Activated T-helper 2 cell treated with anti-CD3 and anti-CD28 coated beads, Interferon-gamma antibody, Interleukin-2, Interleukin-4, amounts not matched to agents 10 μg/mL and 5 μg/mL and 100 μg/mL, durations not matched to agents 14 hours and 24 hours and 36 hours (primary cell): ENCODE results near the gene CD81. TPM values are rescaled to one million over a fixed set of nuclear protein-coding genes. Genes with fewer than 3 reads are reported as not detected.

Experiments used
- DNase-seq: peaks from one replicate; pipeline ENCODE4 v3.0.0; 2021; ENCODE audit warnings: low spot score
- H3K27ac Mint-ChIP-seq: one replicate; pipeline ENCODE4 v1.8.0; 2021; ENCODE audit warnings: mixed read lengths
- H3K27me3 Mint-ChIP-seq: one replicate; pipeline ENCODE4 v1.8.0; 2021; ENCODE audit warnings: low read depth, mixed read lengths
- H3K36me3 Mint-ChIP-seq: one replicate; pipeline ENCODE4 v1.8.0; 2021; ENCODE audit warnings: low read depth, mixed read lengths
- H3K4me1 Mint-ChIP-seq: one replicate; pipeline ENCODE4 v1.8.0; 2021; ENCODE audit warnings: low read depth, mixed read lengths
- H3K4me3 Mint-ChIP-seq: one replicate; pipeline ENCODE4 v1.8.0; 2021; ENCODE audit warnings: low read depth, mild to moderate bottlenecking, moderate library complexity, mixed read lengths
- H3K9me3 Mint-ChIP-seq: one replicate; pipeline ENCODE4 v1.8.0; 2021; ENCODE audit warnings: mixed read lengths
- intact Hi-C: fragments of 100-400 bp; cut with micrococcal nuclease; formaldehyde crosslinking; loops from one replicate; pipeline ENCODE4 v1.15.1; 2023
- total RNA-seq: library from RNA; stranded (reverse); gene quantifications from 2 replicates; pipeline ENCODE4 v1.2.3, GENCODE V29; 2022

Gene CD81
- total RNA-seq, 1 donor from 2014 or later: 211 TPM

DNA sequence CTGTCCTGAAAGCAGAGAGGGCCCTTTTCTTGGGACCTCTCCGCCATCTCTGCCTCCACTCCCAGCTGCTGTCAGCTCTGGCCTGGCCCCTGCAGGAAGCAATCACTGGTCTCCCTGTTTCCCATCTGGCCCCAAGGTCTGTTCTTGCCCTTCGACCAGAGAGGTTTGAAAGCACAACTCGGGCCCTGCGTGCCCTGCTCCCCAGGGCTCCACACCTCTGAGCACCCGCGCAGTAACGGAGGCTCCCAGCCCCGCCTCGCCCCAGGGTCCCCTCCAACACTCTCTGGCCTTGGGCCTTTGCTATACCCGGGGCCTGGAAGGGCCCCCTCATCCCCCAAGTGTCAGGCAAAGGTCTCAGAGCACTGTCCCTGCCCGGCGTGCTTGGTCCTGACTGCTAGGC, 7.8 kb upstream of the CD81 start:
- H3K27me3 Mint-ChIP-seq: peaks cover 8% of the 10 kb centered on the region
- no peak overlapping the region for H3K4me3 Mint-ChIP-seq
- no peak overlapping the region for H3K27ac Mint-ChIP-seq

DNA sequence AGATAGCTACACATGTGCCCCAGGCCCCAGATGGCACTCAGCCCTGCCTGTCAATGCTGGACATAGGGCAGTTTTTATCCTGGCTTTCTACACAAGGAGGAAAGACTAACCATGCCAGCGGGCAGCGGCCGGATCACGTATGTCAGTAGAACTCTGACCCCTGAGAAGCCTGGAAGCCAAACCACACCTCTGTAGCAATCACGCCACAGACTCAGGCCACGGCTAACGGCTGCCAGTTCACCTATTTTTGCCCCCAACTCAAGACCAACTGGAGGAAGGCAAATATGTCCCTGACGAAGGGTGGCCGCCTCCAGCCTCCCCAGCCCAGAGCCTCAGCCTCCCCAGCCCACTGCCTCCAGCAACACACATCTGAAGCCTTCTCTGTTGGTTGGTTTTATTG, 7.2 kb upstream of the CD81 start:
- DNase-seq: no peak
- intact Hi-C loops: loop anchor here (10.0 kb wide), 1 partner anchor 65 kb away; the partner anchor contains the start of genes C11orf21 and TSPAN32
- H3K27me3 Mint-ChIP-seq: peaks cover 8% of the 10 kb centered on the region
- no peaks in the 10 kb centered on the region for H3K36me3 Mint-ChIP-seq
- no peak overlapping the region for H3K4me3 Mint-ChIP-seq
- H3K4me1 Mint-ChIP-seq: no peaks in the 10 kb centered on the region
- H3K27ac Mint-ChIP-seq: no peak overlapping the region
- H3K9me3 Mint-ChIP-seq: no peaks in the 10 kb centered on the region

More for the DNA sequence above, 7.8 kb upstream of the CD81 start:
- Mint-ChIP-seq H3K36me3 (no peaks in the 10 kb centered on the region), H3K9me3 (no peaks in the 10 kb centered on the region), H3K4me1 (no peaks in the 10 kb centered on the region)
- DNase-seq: no peak
- intact Hi-C loops: no loop called here

DNA sequence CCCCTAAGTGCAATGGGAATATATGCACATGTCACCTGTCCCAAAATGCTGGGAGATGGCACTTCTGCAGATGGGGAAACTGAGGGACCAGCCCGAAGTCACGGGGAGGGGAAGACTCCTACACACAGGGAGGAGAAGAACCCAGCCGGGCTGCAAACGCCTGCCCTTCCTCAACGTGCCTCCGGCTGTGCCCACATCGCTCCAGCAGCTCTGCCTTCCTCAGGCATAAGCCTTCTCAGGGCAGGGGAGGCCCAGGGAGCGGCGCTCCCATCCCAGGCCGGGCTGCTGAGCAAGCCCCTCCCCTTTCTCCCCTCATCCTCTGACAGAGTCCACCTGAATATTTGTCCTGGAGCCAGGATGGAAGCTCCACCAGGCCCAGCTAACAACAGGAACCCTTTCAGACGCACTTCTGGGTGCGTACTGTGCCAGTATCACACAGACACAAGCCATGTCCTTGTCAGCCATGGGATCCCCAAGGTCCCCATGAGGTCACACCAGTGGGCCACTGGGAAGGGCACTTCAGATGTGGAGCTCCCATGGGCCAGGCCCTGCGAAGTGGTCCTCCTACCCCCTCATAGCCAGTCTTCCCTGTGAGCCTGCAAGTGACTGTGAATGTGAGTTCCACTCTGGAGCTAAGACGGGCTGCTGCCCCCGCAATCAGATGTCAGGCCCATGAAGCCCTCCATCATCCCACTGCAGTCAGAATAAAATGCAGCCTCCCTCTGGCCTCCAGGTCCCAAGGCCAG, 2.5 kb upstream of the CD81 start:
- Mint-ChIP-seq H3K27ac (no peak overlapping the region), H3K27me3 (peaks cover 8% of the 10 kb centered on the region), H3K36me3 (peaks cover 3% of the 10 kb centered on the region), H3K4me3 (no peak overlapping the region), H3K4me1 (peaks cover 5% of the 10 kb centered on the region), H3K9me3 (no peaks in the 10 kb centered on the region)
- no peak for DNase-seq
- intact Hi-C loops: loop anchor here (10.0 kb wide), 1 partner anchor 70 kb away; the partner anchor contains the start of genes C11orf21 and TSPAN32

DNA sequence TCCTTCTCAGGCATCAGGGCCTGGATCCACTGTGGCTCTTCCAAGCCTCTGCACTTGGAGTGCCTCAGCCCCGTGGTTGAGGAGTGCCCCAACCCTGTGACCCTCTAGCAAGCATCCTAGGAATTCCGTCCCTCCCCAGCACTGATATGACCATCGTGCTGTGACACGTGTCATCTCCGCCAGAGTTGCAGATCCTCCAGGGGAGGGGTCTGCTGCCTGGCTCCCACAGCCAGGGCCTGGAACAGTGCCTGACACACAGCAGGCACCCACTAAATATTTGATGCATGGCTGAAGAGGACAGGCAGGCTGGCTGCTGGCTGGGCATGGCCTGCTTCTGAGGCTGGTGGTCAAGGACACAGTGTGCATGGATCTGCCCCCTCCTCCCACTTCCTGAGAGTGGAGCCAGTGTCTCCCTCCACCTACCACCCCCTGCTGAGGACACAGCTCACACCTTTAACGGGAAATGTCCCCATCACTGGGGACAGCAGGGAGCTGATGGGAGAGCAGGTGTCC, 1.7 kb upstream of the CD81 start:
- no peaks in the 10 kb centered on the region for H3K9me3 Mint-ChIP-seq
- H3K4me1 Mint-ChIP-seq: peaks cover 10% of the 10 kb centered on the region
- intact Hi-C loops: loop anchor here (10.0 kb wide), 1 partner anchor 71 kb away; the partner anchor contains the start of genes C11orf21 and TSPAN32
- H3K27me3 Mint-ChIP-seq: peaks cover 8% of the 10 kb centered on the region
- H3K4me3 Mint-ChIP-seq: peak overlapping the region; percentile 37
- H3K27ac Mint-ChIP-seq: no peak overlapping the region
- peaks cover 3% of the 10 kb centered on the region for H3K36me3 Mint-ChIP-seq
- no peak for DNase-seq

DNA sequence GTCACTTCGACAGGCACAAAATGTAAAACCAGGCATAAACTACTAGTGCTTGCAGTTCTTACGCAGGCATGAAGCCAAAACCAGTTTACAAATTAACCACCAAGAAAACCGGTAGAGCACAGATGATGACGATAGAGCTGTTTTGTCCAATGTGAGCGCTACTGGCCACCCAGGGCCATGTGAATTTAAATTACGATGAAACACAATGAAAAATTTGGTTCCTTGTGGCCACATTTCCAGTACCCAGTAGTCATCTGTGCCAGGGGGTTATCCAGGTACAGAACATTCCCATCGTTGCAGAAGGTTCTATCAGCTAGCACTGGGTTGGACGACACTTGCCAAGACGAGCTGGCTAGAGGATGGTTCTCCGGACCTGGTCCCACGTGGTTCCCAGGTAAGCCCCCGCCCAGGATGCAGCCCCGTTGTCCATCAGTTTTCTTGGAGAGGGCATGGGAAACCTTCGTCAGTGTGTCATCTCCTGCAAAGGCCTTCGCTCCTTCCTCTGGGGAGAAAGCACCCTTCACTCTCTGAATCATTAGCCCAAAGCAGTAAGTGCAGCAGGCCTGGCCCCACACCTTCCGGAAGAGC, 1.1 kb upstream of the CD81 start:
- DNase-seq: no peak
- Mint-ChIP-seq H3K4me1 (peaks cover 13% of the 10 kb centered on the region), H3K4me3 (peak overlapping the region; percentile 37)

DNA sequence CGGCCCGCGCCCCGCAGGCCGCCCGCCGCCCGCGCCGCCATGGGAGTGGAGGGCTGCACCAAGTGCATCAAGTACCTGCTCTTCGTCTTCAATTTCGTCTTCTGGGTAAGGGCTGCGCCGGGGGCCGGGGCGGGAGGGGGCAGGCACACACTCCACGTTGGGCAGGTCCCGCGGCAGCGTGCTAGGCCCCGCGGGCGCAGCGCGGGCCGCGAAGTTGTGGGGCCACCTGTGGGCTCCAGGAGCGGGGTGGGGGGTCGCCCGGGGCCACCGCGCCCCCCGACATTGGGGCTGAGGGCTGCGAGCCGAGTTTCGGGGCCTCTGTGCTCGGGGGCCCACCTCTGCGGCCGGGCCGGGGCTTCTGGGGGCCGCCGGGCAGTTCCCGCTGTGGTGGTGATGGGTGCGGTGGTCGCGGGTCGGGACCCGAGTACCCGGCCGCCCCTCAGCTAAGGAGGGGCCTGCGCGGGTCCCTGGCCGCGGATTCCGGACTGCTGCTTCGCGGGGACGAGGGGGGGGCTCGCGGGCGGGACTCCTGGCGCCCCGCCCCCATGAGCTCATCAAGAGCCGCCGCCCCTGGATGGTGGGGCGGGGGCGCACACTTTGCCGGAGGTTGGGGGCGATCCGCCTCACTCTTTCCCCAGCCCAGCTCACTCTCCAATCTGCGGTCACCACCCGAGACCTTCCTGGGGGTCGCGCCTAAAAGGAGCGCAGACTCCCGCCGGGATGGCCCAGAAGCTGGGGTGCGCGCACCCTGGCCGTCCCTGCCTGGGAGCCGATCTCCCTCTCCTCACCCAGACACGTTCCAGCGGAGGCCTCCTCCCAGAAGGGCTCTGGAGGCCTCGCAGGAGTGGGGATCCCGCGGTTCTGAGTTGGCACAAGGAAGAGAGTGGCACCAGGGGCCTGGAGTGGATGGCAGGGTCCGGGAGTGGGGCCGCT, 667 bp downstream of the CD81 start:
- H3K27me3 Mint-ChIP-seq: peaks cover 2% of the 10 kb centered on the region
- H3K36me3 Mint-ChIP-seq: peaks cover 6% of the 10 kb centered on the region
- no peaks in the 10 kb centered on the region for H3K9me3 Mint-ChIP-seq
- peaks cover 15% of the 10 kb centered on the region for H3K4me1 Mint-ChIP-seq
- H3K4me3 Mint-ChIP-seq: peak overlapping the region; percentile 86
- peak overlapping the region; percentile 87 for H3K27ac Mint-ChIP-seq
- peak; percentile 41 for DNase-seq
- intact Hi-C loops: loop anchor here (1.0 to 10.0 kb wide), 3 partner anchors 23 to 73 kb away; partner anchors contain the start of genes C11orf21, KCNQ1, TRPM5 and TSPAN32

More for the DNA sequence above, 1.1 kb upstream of the CD81 start:
- intact Hi-C loops: loop anchor here (2.0 to 10.0 kb wide), 2 partner anchors 69 to 71 kb away; partner anchors contain the start of genes C11orf21, KCNQ1, TRPM5 and TSPAN32
- no peak overlapping the region for H3K27ac Mint-ChIP-seq
- H3K9me3 Mint-ChIP-seq: no peaks in the 10 kb centered on the region
- peaks cover 8% of the 10 kb centered on the region for H3K27me3 Mint-ChIP-seq
- H3K36me3 Mint-ChIP-seq: peaks cover 3% of the 10 kb centered on the region

DNA sequence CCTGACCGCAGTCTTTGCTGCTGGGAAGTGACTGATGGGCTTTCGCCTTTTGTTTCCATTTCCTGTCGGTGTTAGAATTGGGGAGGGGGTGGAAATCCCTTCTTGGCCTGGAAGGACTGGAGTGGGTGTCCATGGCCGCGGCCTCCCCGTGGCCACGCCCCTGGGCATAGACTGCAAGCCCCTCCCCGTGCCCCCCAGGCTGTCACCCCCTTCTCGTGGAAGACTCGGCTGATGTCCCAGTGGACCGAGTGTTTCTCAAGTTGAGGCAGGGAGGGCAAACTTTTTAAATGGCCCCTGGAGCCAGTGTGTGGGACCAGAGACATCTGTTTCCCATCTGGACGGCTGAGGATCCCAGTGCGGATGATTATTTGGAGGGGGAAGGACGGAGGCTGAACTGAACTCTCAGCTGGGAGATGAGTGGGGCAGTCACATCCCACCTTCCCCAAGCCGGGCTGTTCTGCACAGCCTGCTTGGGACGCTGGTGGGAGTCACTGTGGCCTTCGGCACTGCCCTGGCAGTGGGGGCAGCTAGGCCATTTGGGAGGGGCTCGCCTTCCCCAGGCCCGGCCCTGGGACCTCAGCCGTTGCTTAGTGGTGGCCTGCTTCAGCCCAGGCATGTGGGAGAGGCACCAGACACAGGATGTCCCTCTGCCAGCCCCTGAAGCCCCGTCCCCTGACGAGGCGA, 1.6 kb downstream of the CD81 start:
- intact Hi-C loops: loop anchor here (10.0 kb wide), 1 partner anchor 74 kb away; the partner anchor contains the start of genes C11orf21 and TSPAN32
- Mint-ChIP-seq H3K4me3 (peak overlapping the region; percentile 86), H3K9me3 (no peaks in the 10 kb centered on the region), H3K4me1 (peaks cover 18% of the 10 kb centered on the region), H3K27me3 (no peaks in the 10 kb centered on the region), H3K27ac (peak overlapping the region; percentile 87), H3K36me3 (peaks cover 6% of the 10 kb centered on the region)
- DNase-seq: no peak

DNA sequence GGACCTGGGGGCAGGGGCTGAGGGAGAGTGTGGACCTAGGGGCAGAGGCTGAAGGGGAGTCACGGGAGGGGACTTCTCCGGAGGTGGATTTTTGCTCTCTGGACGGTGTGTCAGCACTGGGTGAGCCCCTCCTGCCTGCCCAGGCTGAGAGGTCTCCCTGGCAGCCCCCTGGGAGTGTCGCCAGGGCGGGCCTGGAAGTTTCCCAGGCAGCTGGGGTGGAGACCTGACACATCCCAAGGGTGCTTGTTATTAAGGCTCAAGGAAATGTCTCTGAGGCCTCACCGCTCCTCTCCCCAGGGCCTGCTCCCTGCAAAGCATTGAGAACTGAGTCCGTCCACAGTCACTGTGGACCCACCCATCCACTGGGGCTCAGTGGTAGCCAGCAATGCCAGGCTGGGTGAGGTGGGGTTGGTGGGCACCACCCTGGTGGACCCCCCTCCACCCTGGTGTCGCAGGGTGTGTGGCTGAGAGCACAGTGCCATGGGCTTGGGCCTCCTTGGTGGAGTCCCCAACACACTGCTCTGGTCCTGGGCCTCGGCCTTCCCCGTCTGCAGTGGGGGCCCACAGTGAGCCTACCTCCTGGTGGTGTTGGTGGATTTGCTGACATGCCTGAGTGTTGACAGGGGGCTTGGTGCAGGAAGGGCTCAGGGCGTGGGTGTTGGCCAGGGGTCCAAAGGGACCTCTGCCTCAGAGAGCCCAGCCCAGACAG, 2.5 kb downstream of the CD81 start:
- no peaks in the 10 kb centered on the region for H3K27me3 Mint-ChIP-seq
- peaks cover 6% of the 10 kb centered on the region for H3K36me3 Mint-ChIP-seq
- peak overlapping the region; percentile 42 for H3K27ac Mint-ChIP-seq
- no peak for DNase-seq
- no peaks in the 10 kb centered on the region for H3K9me3 Mint-ChIP-seq
- H3K4me1 Mint-ChIP-seq: peaks cover 20% of the 10 kb centered on the region
- H3K4me3 Mint-ChIP-seq: peak overlapping the region; percentile 33
- intact Hi-C loops: loop anchor here (10.0 kb wide), 1 partner anchor 75 kb away; the partner anchor contains the start of genes C11orf21 and TSPAN32

DNA sequence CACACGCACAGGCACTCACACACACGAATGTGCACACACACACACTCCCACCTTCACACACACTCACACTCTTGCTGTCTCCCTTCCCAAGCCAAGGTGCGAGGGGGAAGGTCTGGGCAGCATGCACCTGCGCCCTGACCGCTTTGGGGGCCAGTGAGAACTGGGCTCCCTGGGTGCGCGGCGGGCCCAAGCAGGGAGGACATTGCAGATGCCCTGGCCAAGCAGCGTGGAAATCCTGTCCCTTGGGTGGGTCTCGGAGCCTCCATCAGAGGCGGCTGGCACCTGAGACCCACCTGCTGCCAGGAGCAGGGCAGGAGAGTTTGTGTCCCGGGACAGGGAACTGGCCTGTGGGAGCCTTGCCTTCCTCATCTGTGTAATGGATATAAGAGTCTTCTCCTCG, 3.3 kb downstream of the CD81 start:
- Mint-ChIP-seq H3K4me3 (no peak overlapping the region), H3K27me3 (no peaks in the 10 kb centered on the region)

DNA sequence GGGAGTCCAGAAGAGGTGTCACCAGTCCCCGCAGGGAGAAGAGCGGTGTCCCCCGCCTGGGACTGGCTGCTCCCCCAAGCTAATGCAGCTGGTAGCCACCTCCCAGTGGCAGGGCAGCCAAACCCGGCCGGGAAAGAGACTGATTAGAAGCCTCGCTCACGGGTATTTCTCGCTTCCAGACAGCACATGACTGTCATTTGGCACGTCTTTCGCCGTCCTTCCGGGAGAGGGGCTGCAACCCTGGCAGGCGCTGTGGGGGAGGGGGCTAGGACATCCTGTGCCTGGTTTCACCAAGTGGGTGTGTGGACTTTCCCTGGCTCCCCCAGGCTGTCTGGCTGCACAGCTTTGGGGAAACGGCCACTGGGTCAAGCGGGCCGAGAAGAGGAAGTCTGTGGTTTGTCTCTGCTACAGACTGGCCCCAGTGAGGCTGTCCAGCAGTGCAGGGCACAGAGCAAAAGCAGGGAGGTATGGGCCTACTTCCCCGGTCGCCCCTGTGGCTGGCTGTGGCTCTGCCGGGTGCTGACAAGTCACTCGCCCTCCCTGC, 3.8 kb downstream of the CD81 start:
- H3K4me3 Mint-ChIP-seq: no peak overlapping the region
- peaks cover 6% of the 10 kb centered on the region for H3K36me3 Mint-ChIP-seq
- H3K27ac Mint-ChIP-seq: no peak overlapping the region
- DNase-seq: no peak
- intact Hi-C loops: no loop called here
- H3K9me3 Mint-ChIP-seq: no peaks in the 10 kb centered on the region
- no peaks in the 10 kb centered on the region for H3K27me3 Mint-ChIP-seq
- H3K4me1 Mint-ChIP-seq: peaks cover 24% of the 10 kb centered on the region

More for the DNA sequence above, 3.3 kb downstream of the CD81 start:
- H3K27ac Mint-ChIP-seq: peak overlapping the region; percentile 42
- H3K4me1 Mint-ChIP-seq: peaks cover 20% of the 10 kb centered on the region
- no peak for DNase-seq
- H3K9me3 Mint-ChIP-seq: no peaks in the 10 kb centered on the region
- intact Hi-C loops: no loop called here
- H3K36me3 Mint-ChIP-seq: peaks cover 6% of the 10 kb centered on the region

DNA sequence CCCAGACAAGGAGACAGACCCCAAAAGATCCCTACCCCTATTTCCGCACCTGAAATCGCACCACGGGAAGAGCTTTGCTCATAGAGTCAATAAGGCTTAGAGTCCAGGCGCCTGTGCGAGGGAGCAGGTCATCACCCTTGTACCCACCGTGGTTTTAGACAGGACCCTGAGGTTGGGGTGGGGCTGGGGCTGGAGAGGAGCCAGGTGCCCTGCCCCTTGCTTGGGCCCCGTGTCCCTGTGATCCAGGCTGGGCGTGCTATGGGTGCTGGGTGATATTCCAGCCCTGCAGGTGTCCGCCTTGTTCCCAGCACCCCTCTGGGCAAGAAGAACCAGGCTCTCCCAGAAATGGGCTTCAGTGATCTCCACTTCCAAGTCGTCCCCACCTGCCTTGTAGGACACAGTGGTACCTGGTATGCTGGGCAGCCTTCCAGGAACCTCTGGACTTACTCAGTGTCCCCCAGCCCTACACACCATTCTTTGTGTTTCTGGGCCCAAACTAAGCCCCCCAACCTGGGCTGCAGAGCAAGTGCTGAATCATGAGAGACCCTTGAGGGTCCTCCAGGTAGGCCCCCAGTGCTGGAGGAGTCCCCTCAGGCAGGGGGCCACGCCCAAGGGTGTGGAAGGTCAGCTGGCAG, 4.5 kb downstream of the CD81 start:
- Mint-ChIP-seq H3K9me3 (no peaks in the 10 kb centered on the region), H3K4me1 (peaks cover 27% of the 10 kb centered on the region), H3K27me3 (no peaks in the 10 kb centered on the region), H3K36me3 (peaks cover 6% of the 10 kb centered on the region), H3K27ac (peak overlapping the region; percentile 52), H3K4me3 (no peak overlapping the region)
- no peak for DNase-seq
- intact Hi-C loops: no loop called here
